Body of pancreas (tissue), 4 donors: ENCODE data around the gene DNALI1. TPM values are rescaled to one million over a fixed set of nuclear protein-coding genes. Genes with fewer than 3 reads are reported as not detected.
"Not testable (repeated sequence)": the region's sequence is repeated elsewhere in the genome, so short reads cannot be mapped to it uniquely, and the experiment has no call there.

Source experiments
- ATAC-seq: fragments of 150-250 bp; one replicate; pipeline ENCODE4 v1.9.1; 2016
- DNase-seq, 4 donors: peaks; one replicate each; pipeline ENCODE4 v3.0.0-alpha.2; 2019
- H3K27ac ChIP-seq, 4 donors: fragments of 200-600 bp; sonication (generic); 1 replicate in 3 of 4; 2 replicates in 1 of 4; pipeline versions ENCODE4 v1.5.1 to v1.6.1; 2016 to 2019; ENCODE audit warnings: mild to moderate bottlenecking in 1 of 4, mixed read lengths in 1 of 4, moderate library complexity in 1 of 4
- H3K27me3 ChIP-seq, 2 donors: fragments of 200-600 bp; sonication (generic); one replicate each; pipeline ENCODE4 v1.6.0; 2016; ENCODE audit warnings: mild to moderate bottlenecking in 1 of 2
- H3K36me3 ChIP-seq, 2 donors: fragments of 200-600 bp; sonication (generic); replicated peaks in 1 of 2; 2 replicates each; pipeline ENCODE4 v1.5.1; 2016; ENCODE audit warnings: low read depth in 2 of 2; ENCODE audit not compliant: insufficient read depth in 1 of 2
- H3K4me1 ChIP-seq: fragments of 200-600 bp; sonication (generic); one replicate; pipeline ENCODE4 v1.6.0; 2016
- H3K4me3 ChIP-seq, 2 donors: fragments of 200-600 bp; sonication (generic); 1 replicate in 1 of 2; 2 replicates in 1 of 2; pipeline ENCODE4 v1.5.1; 2016 to 2019
- H3K9me3 ChIP-seq, 3 donors: fragments of 200-600 bp; sonication (generic); 1 replicate in 2 of 3; 2 replicates in 1 of 3; pipeline ENCODE4 v1.5.1; 2016
- CTCF ChIP-seq, 7 experiments: fragments of 450-650 bp in 4 of 7; fragments of 200-600 bp in 3 of 7; sonication (generic) in 3 of 7; IDR thresholded peaks; one replicate each; pipeline ENCODE4 v1.5.1; 2016 to 2019; ENCODE audit warnings: antibody characterized with exemption in 7 of 7
- POLR2A ChIP-seq, 3 donors: fragments of 450-650 bp; IDR thresholded peaks; one replicate each; pipeline ENCODE4 v1.6.1; 2016; ENCODE audit warnings: antibody characterized with exemption in 3 of 3, mild to moderate bottlenecking in 2 of 3
- WGBS, 2 donors: methylation state at CpG; one replicate each; pipeline ENCODE4 v1.1.5; 2017; 5-methylcytosine and 5-hydroxymethylcytosine counted together
- intact Hi-C: fragments of 100-400 bp; cut with DNase I; formaldehyde crosslinking; loops from one replicate; pipeline ENCODE4 v1.15.1; 2023
- total RNA-seq, 2 donors: library from RNA; depleted of rRNA; stranded (reverse); fragments of >200 nt; gene quantifications; one replicate each; pipeline ENCODE4 v1.1.0, GENCODE V29; 2016

Gene DNALI1
- total RNA-seq, 2 donors from 2014 or later = 16.5 to 19.5 TPM

GRCh38 chr1:37557402-37557801 lies 662 bp downstream of the DNALI1 start:
- Histone ChIP-seq H3K4me1 (peaks cover 30% of the 10 kb centered on the region), H3K4me3 (peak overlapping the region in 1 of 2 donors; percentile 37), H3K9me3 (no peaks in the 10 kb centered on the region), H3K27me3 (no peaks in the 10 kb centered on the region), H3K27ac (peak overlapping the region in 3 of 4 donors; percentile 61 to 69 (median 63)), H3K36me3 (peaks cover 0 to 2% of the 10 kb centered on the region in 2 donors)
- TF ChIP-seq CTCF (IDR thresholded peaks at IDR 0.05) (no peak), POLR2A (IDR thresholded peaks at IDR 0.05) (no peak)
- WGBS, 2 donors = 46 to 54% methylated on average over 3 of the region's 3 CpGs
- ATAC-seq (no peak), DNase-seq (no peak)
- intact Hi-C loops = no loop called here

- Histone ChIP-seq H3K27me3 (no peaks in the 10 kb centered on the region), H3K4me1 (peaks cover 20% of the 10 kb centered on the region), H3K4me3 (no peak overlapping the region), H3K27ac (no peak overlapping the region), H3K36me3 (peaks cover 0 to 2% of the 10 kb centered on the region in 2 donors), H3K9me3 (no peaks in the 10 kb centered on the region)
- no peak for ATAC-seq
- DNase-seq = no peak
- no peak for TF ChIP-seq CTCF (IDR thresholded peaks at IDR 0.05)
- no peak for TF ChIP-seq POLR2A (IDR thresholded peaks at IDR 0.05)
- 82 to 92% methylated on average over 1 of the region's 1 CpG for WGBS, 2 donors
- intact Hi-C loops = no loop called here
Measured at GRCh38 chr1:37558411-37558810, 1.7 kb downstream of the DNALI1 start.

- WGBS, 2 donors = 85 to 97% methylated on average over 4 to 7 of the region's 7 CpGs
Measured at GRCh38 chr1:37559080-37559479, 2.3 kb downstream of the DNALI1 start.

GRCh38 chr1:37559957-37560379 lies 3.2 kb downstream of the DNALI1 start:
- DNase-seq, H3K36me3 ChIP-seq, H3K4me3 ChIP-seq, ATAC-seq, intact Hi-C loops, H3K9me3 ChIP-seq, H3K27me3 ChIP-seq, H3K27ac ChIP-seq: not testable (repeated sequence)
- peaks cover 16% of the 10 kb centered on the region for H3K4me1 ChIP-seq
- 55 to 61% methylated on average over 12 of the region's 12 CpGs for whole genome bisulfite sequencing, 2 donors

More at GRCh38 chr1:37559080-37559479, 2.3 kb downstream of the DNALI1 start:
- Histone ChIP-seq H3K9me3 (no peaks in the 10 kb centered on the region), H3K36me3 (peaks cover 0 to 2% of the 10 kb centered on the region in 2 donors), H3K27ac (no peak overlapping the region), H3K4me3 (no peak overlapping the region), H3K27me3 (no peaks in the 10 kb centered on the region), H3K4me1 (peaks cover 19% of the 10 kb centered on the region)
- intact Hi-C loops = no loop called here
- ATAC-seq = no peak
- TF ChIP-seq POLR2A (IDR thresholded peaks at IDR 0.05) (no peak), CTCF (IDR thresholded peaks at IDR 0.05) (no peak)
- no peak for DNase-seq

- no peak for TF ChIP-seq CTCF (IDR thresholded peaks at IDR 0.05)
- TF ChIP-seq POLR2A (IDR thresholded peaks at IDR 0.05) = no peak
- intact Hi-C loops = no loop called here
- 75 to 76% methylated on average over 10 of the region's 10 CpGs for WGBS, 2 donors
- Histone ChIP-seq H3K4me3 (no peak overlapping the region), H3K9me3 (no peaks in the 10 kb centered on the region), H3K27me3 (no peaks in the 10 kb centered on the region), H3K36me3 (peaks cover 0 to 4% of the 10 kb centered on the region in 2 donors), H3K27ac (no peak overlapping the region), H3K4me1 (peaks cover 16% of the 10 kb centered on the region)
- DNase-seq (no peak), ATAC-seq (no peak)
Measured at GRCh38 chr1:37560401-37561132, 3.8 kb downstream of the DNALI1 start.
